Measurements from ENCODE around the gene P2RY6.

DNA sequence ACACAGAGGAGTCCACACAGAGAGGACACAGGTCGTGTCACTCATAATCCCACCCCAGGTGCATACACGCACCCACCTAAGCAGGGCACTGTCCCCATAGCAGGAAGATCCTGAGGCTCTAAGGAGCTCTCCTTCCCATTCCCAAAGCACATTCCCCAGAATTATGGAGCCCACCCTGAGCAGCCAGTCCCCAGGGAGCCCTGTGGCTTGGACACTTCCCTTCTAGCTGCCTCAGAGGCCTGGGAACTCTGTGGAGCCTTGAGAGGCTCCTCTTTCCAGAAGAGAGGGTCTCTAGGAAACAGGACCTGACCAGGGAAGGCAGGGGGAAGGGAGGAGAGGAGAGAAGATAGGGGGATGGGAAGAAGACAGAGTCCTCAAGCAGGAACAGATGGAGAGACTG, 65.7 kb downstream of the P2RY6 start:
- TF ChIP-seq, protein P1, sequence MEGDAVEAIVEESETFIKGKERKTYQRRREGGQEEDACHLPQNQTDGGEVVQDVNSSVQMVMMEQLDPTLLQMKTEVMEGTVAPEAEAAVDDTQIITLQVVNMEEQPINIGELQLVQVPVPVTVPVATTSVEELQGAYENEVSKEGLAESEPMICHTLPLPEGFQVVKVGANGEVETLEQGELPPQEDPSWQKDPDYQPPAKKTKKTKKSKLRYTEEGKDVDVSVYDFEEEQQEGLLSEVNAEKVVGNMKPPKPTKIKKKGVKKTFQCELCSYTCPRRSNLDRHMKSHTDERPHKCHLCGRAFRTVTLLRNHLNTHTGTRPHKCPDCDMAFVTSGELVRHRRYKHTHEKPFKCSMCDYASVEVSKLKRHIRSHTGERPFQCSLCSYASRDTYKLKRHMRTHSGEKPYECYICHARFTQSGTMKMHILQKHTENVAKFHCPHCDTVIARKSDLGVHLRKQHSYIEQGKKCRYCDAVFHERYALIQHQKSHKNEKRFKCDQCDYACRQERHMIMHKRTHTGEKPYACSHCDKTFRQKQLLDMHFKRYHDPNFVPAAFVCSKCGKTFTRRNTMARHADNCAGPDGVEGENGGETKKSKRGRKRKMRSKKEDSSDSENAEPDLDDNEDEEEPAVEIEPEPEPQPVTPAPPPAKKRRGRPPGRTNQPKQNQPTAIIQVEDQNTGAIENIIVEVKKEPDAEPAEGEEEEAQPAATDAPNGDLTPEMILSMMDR (IDR thresholded peaks at IDR 0.05) = no peak
- TF ChIP-seq EP300 (IDR thresholded peaks at IDR 0.05) = no peak
- no peak for TF ChIP-seq POLR2A (IDR thresholded peaks at IDR 0.05)
